WTC11 (cell line): ENCODE results near the gene GPR61. TPM values are rescaled to one million over a fixed set of nuclear protein-coding genes. Genes with fewer than 3 reads are reported as not detected.
A peak's percentile ranks its signal among the peaks of the same experiment; 100 is the strongest.

Experiments used
- ATAC-seq: fragments of 200-7000 bp; cut with Tn5 transposase; 2 replicates; pipeline ENCODE4 v1.10.0; 2021; ENCODE audit warnings: mild to moderate bottlenecking, moderate library complexity
- CTCF ChIA-PET: fragments of 300-600 bp; sonication (Branson Sonifier 250); formaldehyde crosslinking; loops from one replicate; lab custom pipeline; 2021; ENCODE audit warnings: antibody characterized with exemption; lab: Charles Lee
- POLR2A ChIA-PET: fragments of 350-600 bp; sonication (Branson Sonifier 250); formaldehyde crosslinking; loops from one replicate; lab custom pipeline; 2021; ENCODE audit warnings: antibody characterized with exemption; lab: Charles Lee
- DNase-seq: peaks from one replicate; pipeline ENCODE4 v3.0.0; 2021; ENCODE audit warnings: low spot score
- H3K27ac Mint-ChIP-seq: 2 replicates; pipeline ENCODE4 v1.8.0; 2021; ENCODE audit warnings: mixed read lengths
- H3K27me3 Mint-ChIP-seq: 2 replicates; pipeline ENCODE4 v1.8.0; 2021; ENCODE audit warnings: low read depth, mild to moderate bottlenecking, moderate library complexity, mixed read lengths
- H3K36me3 Mint-ChIP-seq: 2 replicates; pipeline ENCODE4 v1.8.0; 2021; ENCODE audit warnings: mixed read lengths
- H3K4me1 Mint-ChIP-seq: 2 replicates; pipeline ENCODE4 v1.8.0; 2022; ENCODE audit warnings: mixed read lengths
- H3K4me3 Mint-ChIP-seq: 2 replicates; pipeline ENCODE4 v1.8.0; 2021; ENCODE audit warnings: mild to moderate bottlenecking, moderate library complexity, mixed read lengths
- H3K9me3 Mint-ChIP-seq: 2 replicates; pipeline ENCODE4 v1.8.0; 2021; ENCODE audit warnings: mixed read lengths
- ATF1 ChIP-seq: sonication (generic); formaldehyde crosslinking; IDR thresholded peaks from 2 replicates; pipeline ENCODE4 v1.8.1; 2023; ENCODE audit warnings: mild to moderate bottlenecking, moderate library complexity, missing genetic modification reagents
- ATF2 ChIP-seq: sonication (generic); formaldehyde crosslinking; IDR thresholded peaks from 2 replicates; pipeline ENCODE4 v1.8.1; 2022; ENCODE audit warnings: low read depth, missing genetic modification reagents, borderline replicate concordance
- ATF6 ChIP-seq: sonication (generic); formaldehyde crosslinking; IDR thresholded peaks from 2 replicates; pipeline ENCODE4 v1.8.1; 2023; ENCODE audit warnings: mild to moderate bottlenecking, missing genetic modification reagents
- CBFB ChIP-seq: sonication (generic); formaldehyde crosslinking; IDR thresholded peaks from 2 replicates; pipeline ENCODE4 v1.8.1; 2022; ENCODE audit warnings: mild to moderate bottlenecking, low read depth, missing genetic modification reagents
- CREM ChIP-seq: sonication (generic); formaldehyde crosslinking; IDR thresholded peaks from 2 replicates; pipeline ENCODE4 v1.8.1; 2022; ENCODE audit warnings: mild to moderate bottlenecking, missing genetic modification reagents, moderate library complexity
- ETV6 ChIP-seq: sonication (generic); formaldehyde crosslinking; IDR thresholded peaks from 2 replicates; pipeline ENCODE4 v1.8.1; 2022; ENCODE audit warnings: mild to moderate bottlenecking, missing genetic modification reagents
- FOXP1 ChIP-seq: sonication (generic); formaldehyde crosslinking; IDR thresholded peaks from 2 replicates; pipeline ENCODE4 v1.8.0; 2022; ENCODE audit warnings: missing genetic modification reagents, mild to moderate bottlenecking, moderate library complexity, borderline replicate concordance
- HMGXB4 ChIP-seq: sonication (generic); formaldehyde crosslinking; IDR thresholded peaks from 2 replicates; pipeline ENCODE4 v1.8.1; 2023; ENCODE audit warnings: mild to moderate bottlenecking, moderate library complexity, missing genetic modification reagents
- JAZF1 ChIP-seq: fragments of 250-450 bp; sonication (Bioruptor Pico); IDR thresholded peaks from 2 replicates; pipeline ENCODE4 v1.9.0; 2021; ENCODE audit warnings: moderate library complexity, mild to moderate bottlenecking, inconsistent platforms
- MYBL2 ChIP-seq: sonication (generic); formaldehyde crosslinking; IDR thresholded peaks from 2 replicates; pipeline ENCODE4 v1.8.1; 2023; ENCODE audit warnings: mild to moderate bottlenecking, moderate library complexity, missing genetic modification reagents
- NFATC4 ChIP-seq: fragments of 250-450 bp; sonication (Bioruptor Pico); IDR thresholded peaks from 2 replicates; pipeline ENCODE4 v1.9.0; 2021; ENCODE audit warnings: mild to moderate bottlenecking
- USF1 ChIP-seq: sonication (generic); formaldehyde crosslinking; IDR thresholded peaks from 2 replicates; pipeline ENCODE4 v1.8.0; 2022; ENCODE audit warnings: mild to moderate bottlenecking, missing genetic modification reagents
- ZNF138 ChIP-seq: sonication (generic); formaldehyde crosslinking; conservative IDR thresholded peaks from 2 replicates; pipeline ENCODE4 v1.8.1; 2022; ENCODE audit warnings: mild to moderate bottlenecking, moderate library complexity, missing genetic modification reagents
- ZNF232 ChIP-seq: sonication (generic); formaldehyde crosslinking; IDR thresholded peaks from 2 replicates; pipeline ENCODE4 v1.8.0; 2022; ENCODE audit warnings: mild to moderate bottlenecking, missing genetic modification reagents
- ZNF317 ChIP-seq: sonication (generic); formaldehyde crosslinking; IDR thresholded peaks from 2 replicates; pipeline ENCODE4 v1.8.1; 2023; ENCODE audit warnings: low read depth, mild to moderate bottlenecking, moderate library complexity, missing genetic modification reagents, borderline replicate concordance
- ZSCAN18 ChIP-seq: fragments of 250-450 bp; sonication (Bioruptor Pico); IDR thresholded peaks from 2 replicates; pipeline ENCODE4 v2.1.2; 2022; ENCODE audit warnings: mild to moderate bottlenecking, moderate library complexity
- total RNA-seq: library from RNA; stranded (reverse); gene quantifications from 3 replicates; pipeline ENCODE4 v1.2.3, GENCODE V29; 2021
- TF ChIP-seq, protein P1 (sequence below): fragments of 250-450 bp; sonication (Bioruptor Pico); IDR thresholded peaks from 2 replicates; pipeline ENCODE4 v1.9.0; 2021; ENCODE audit warnings: mild to moderate bottlenecking, borderline replicate concordance
- TF ChIP-seq, protein P2 (sequence below): fragments of 250-450 bp; sonication (Bioruptor Pico); conservative IDR thresholded peaks from 2 replicates; pipeline ENCODE4 v1.9.0; 2021; ENCODE audit warnings: mild to moderate bottlenecking
- TF ChIP-seq, protein P3 (sequence below): sonication (generic); formaldehyde crosslinking; IDR thresholded peaks from 2 replicates; pipeline ENCODE4 v1.8.0; 2022; ENCODE audit warnings: mild to moderate bottlenecking, missing genetic modification reagents

The GPR61 gene
- total RNA-seq, 1 experiment from 2014 or later, result 0.42 TPM

DNA sequence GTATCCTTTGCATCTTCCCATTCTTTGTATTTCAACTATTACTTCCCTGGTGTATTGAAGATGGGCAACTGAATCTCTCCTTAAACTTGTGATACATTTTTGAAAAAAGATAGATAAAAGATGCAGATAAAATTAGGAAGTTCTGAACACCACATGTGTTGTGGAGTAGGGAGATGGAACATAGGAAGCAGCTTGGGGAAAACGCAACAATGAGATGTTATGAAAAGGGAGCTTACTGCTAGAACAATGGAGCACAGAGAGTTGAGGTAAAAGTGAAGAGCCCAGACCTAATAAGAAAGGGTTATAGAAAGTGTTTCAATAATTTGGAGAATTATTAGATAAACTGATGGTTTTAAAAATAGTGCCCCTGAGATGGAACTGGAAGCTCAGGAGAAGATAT is 29.7 kb downstream of the GPR61 start:
- H3K9me3 Mint-ChIP-seq, result no peaks in the 10 kb centered on the region
- H3K4me1 Mint-ChIP-seq, result peaks cover 16% of the 10 kb centered on the region
- TF ChIP-seq ZNF232 (CRISPR knock-in tag) (no peak), NFATC4 (CRISPR knock-in tag) (no peak), ZSCAN18 (no peak), USF1 (CRISPR knock-in tag) (no peak), ZNF138 (CRISPR knock-in tag) (no peak), ETV6 (CRISPR knock-in tag) (no peak), ATF6 (CRISPR knock-in tag) (no peak)
- TF ChIP-seq, protein P1, sequence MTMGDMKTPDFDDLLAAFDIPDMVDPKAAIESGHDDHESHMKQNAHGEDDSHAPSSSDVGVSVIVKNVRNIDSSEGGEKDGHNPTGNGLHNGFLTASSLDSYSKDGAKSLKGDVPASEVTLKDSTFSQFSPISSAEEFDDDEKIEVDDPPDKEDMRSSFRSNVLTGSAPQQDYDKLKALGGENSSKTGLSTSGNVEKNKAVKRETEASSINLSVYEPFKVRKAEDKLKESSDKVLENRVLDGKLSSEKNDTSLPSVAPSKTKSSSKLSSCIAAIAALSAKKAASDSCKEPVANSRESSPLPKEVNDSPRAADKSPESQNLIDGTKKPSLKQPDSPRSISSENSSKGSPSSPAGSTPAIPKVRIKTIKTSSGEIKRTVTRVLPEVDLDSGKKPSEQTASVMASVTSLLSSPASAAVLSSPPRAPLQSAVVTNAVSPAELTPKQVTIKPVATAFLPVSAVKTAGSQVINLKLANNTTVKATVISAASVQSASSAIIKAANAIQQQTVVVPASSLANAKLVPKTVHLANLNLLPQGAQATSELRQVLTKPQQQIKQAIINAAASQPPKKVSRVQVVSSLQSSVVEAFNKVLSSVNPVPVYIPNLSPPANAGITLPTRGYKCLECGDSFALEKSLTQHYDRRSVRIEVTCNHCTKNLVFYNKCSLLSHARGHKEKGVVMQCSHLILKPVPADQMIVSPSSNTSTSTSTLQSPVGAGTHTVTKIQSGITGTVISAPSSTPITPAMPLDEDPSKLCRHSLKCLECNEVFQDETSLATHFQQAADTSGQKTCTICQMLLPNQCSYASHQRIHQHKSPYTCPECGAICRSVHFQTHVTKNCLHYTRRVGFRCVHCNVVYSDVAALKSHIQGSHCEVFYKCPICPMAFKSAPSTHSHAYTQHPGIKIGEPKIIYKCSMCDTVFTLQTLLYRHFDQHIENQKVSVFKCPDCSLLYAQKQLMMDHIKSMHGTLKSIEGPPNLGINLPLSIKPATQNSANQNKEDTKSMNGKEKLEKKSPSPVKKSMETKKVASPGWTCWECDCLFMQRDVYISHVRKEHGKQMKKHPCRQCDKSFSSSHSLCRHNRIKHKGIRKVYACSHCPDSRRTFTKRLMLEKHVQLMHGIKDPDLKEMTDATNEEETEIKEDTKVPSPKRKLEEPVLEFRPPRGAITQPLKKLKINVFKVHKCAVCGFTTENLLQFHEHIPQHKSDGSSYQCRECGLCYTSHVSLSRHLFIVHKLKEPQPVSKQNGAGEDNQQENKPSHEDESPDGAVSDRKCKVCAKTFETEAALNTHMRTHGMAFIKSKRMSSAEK (CRISPR knock-in tag), result no peak
- TF ChIP-seq, protein P2, sequence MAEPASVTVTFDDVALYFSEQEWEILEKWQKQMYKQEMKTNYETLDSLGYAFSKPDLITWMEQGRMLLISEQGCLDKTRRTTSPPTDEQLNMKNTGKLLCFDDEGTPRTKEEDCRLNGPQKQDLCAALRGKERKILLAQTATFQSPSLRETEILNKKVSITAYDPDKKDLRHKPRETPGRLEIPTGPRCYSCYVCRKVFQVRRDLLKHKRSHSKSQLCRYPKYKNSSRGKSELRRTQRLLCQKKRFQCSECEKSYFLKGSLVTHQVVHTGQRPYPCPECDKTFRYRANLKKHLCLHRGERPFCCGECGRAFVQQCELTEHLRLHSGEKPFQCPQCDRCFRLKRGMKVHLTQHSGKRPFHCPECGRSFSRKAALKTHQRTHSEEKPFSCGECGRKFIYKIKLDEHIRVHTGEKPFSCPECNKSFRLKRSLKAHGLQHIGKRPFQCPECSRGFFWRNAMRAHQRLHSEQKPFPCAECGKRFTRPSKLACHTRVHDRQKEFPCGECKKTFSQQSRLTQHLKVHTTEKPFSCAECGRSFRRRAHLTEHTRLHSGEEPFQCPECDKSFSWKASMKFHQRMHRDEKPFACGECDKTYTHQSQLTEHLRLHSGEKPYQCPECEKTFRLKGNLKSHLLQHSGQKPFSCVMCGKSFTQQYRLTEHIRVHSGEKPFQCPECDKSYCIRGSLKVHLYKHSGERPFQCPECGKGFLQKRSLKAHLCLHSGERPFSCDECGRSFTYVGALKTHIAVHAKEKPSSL (CRISPR knock-in tag), result no peak
- TF ChIP-seq, protein P3, sequence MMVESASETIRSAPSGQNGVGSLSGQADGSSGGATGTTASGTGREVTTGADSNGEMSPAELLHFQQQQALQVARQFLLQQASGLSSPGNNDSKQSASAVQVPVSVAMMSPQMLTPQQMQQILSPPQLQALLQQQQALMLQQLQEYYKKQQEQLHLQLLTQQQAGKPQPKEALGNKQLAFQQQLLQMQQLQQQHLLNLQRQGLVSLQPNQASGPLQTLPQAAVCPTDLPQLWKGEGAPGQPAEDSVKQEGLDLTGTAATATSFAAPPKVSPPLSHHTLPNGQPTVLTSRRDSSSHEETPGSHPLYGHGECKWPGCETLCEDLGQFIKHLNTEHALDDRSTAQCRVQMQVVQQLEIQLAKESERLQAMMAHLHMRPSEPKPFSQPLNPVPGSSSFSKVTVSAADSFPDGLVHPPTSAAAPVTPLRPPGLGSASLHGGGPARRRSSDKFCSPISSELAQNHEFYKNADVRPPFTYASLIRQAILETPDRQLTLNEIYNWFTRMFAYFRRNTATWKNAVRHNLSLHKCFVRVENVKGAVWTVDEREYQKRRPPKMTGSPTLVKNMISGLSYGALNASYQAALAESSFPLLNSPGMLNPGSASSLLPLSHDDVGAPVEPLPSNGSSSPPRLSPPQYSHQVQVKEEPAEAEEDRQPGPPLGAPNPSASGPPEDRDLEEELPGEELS, result no peak
- TF ChIP-seq, all 79 proteins: peak for 0
- H3K27me3 Mint-ChIP-seq, result no peaks in the 10 kb centered on the region
- no peaks in the 10 kb centered on the region for H3K36me3 Mint-ChIP-seq
- POLR2A ChIA-PET, result no interaction called here
- ATAC-seq (no peak), DNase-seq (no peak)
- CTCF ChIA-PET, result interaction anchor here (0.6 to 2.2 kb wide), 6 partner anchors 23 to 117 kb away, joined by 3 to 7 read pairs (median 5); no protein-coding TSS in a partner anchor
- H3K4me3 Mint-ChIP-seq, result no peak overlapping the region
- no peak overlapping the region for H3K27ac Mint-ChIP-seq

DNA sequence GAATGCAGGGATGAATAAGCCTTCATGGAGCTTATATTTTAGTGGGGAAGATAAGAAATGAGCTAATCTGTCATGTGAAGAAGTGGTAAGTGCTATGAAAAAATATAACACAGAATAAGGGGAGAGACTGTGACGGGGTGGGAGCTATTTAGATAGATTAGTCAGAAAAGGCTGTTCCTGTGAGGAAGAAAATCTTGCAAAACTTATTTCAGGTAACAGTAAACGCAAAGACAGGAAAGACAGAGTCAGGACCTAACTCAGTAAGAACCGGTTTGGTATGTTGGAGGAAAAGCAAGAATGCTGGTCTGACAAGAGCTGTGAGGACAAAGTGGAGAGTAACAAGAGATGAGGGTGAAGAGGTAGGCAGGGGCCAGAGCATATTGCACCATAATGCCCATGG is 30.7 kb downstream of the GPR61 start:
- Mint-ChIP-seq H3K4me3 (no peak overlapping the region), H3K27ac (no peak overlapping the region), H3K4me1 (peaks cover 7% of the 10 kb centered on the region), H3K36me3 (no peaks in the 10 kb centered on the region), H3K27me3 (no peaks in the 10 kb centered on the region), H3K9me3 (no peaks in the 10 kb centered on the region)
- no peak for DNase-seq
- peak; percentile 74 for ATAC-seq
- ChIA-PET POLR2A (interaction anchor here (1.3 kb wide), 1 partner anchor 22 kb away, joined by 3 read pairs; the partner anchor contains the start of gene GNAI3), CTCF (interaction anchor here (0.5 to 1.4 kb wide), 9 partner anchors 12 to 76 kb away, joined by 3 to 8 read pairs (median 3); partner anchors contain the start of gene CYB561D1)
- no peak for TF ChIP-seq MYBL2 (CRISPR knock-in tag)
- no peak for TF ChIP-seq JAZF1 (CRISPR knock-in tag)
- no peak for TF ChIP-seq FOXP1 (CRISPR knock-in tag)
- TF ChIP-seq ATF1 (CRISPR knock-in tag), result no peak
- TF ChIP-seq HMGXB4 (CRISPR knock-in tag), result no peak
- TF ChIP-seq CBFB (CRISPR knock-in tag), result no peak
- no peak for TF ChIP-seq ATF2 (CRISPR knock-in tag)
- no peak for TF ChIP-seq ZNF317
- TF ChIP-seq CREM (CRISPR knock-in tag), result no peak
